HG03175 (cell line): ENCODE data around the gene NOA1.
"Not testable (repeated sequence)": the region's sequence is repeated elsewhere in the genome, so short reads cannot be mapped to it uniquely, and the experiment has no call there.

Source experiments
- ATAC-seq: cut with Tn5 transposase; IDR thresholded peaks from one replicate; pipeline ENCODE4 v1.9.1; 2021; ENCODE audit warnings: mild to moderate bottlenecking, moderate library complexity; ENCODE audit not compliant: unreplicated experiment

NOA1 gene

GRCh38 chr4:56959100-56959499 lies 18.3 kb downstream of the NOA1 start:
- ATAC-seq, result no peak

GRCh38 chr4:56958111-56958517 lies 19.3 kb downstream of the NOA1 start:
- no peak for ATAC-seq

GRCh38 chr4:56953680-56954520 lies 23.5 kb downstream of the NOA1 start:
- ATAC-seq, result no peak

- ATAC-seq, result no peak
These were observed 36.0 kb downstream of the NOA1 start for GRCh38 chr4:56941403-56941802.

GRCh38 chr4:56940971-56941370 lies 36.4 kb downstream of the NOA1 start:
- no peak for ATAC-seq

- ATAC-seq, result no peak
These were observed 37.0 kb downstream of the NOA1 start for GRCh38 chr4:56940403-56940802.

GRCh38 chr4:56939826-56940225 lies 37.6 kb downstream of the NOA1 start:
- ATAC-seq, result not testable (repeated sequence)

- no peak for ATAC-seq
These were observed 40.1 kb downstream of the NOA1 start for GRCh38 chr4:56937262-56937661.

- ATAC-seq, result no peak
These were observed 45.5 kb downstream of the NOA1 start for GRCh38 chr4:56931924-56932323.

- no peak for ATAC-seq
These were observed 46.8 kb downstream of the NOA1 start for GRCh38 chr4:56930638-56931037.

- no peak for ATAC-seq
These were observed 50.2 kb downstream of the NOA1 start for GRCh38 chr4:56927196-56927595.

- not testable (repeated sequence) for ATAC-seq
These were observed 62.4 kb downstream of the NOA1 start for GRCh38 chr4:56914977-56915376.

GRCh38 chr4:56914336-56914735 lies 63.1 kb downstream of the NOA1 start:
- no peak for ATAC-seq
